Activated T-cell treated with anti-CD3 and anti-CD28 coated beads, Interleukin-2, amount 50 U/mL, for 72 hours (primary cell): Measurements from ENCODE around the gene ATG9B. TPM values are rescaled to one million over a fixed set of nuclear protein-coding genes. Genes with fewer than 3 reads are reported as not detected.

Experiments used
- ATAC-seq, 2 donors: fragments of 150-1000 bp; cut with Tn5 transposase; replicated peaks in 1 of 2; 2 replicates each; pipeline ENCODE4 v1.10.0; 2021; ENCODE audit warnings: moderate library complexity in 2 of 2, mild to moderate bottlenecking in 1 of 2
- DNase-seq, 2 donors: peaks; one replicate each; pipeline ENCODE4 v3.0.0; 2021 to 2022; ENCODE audit warnings: mixed read lengths in 1 of 2
- H3K27ac Mint-ChIP-seq: one replicate; pipeline ENCODE4 v1.8.0; 2022; ENCODE audit warnings: mild to moderate bottlenecking, moderate library complexity, mixed read lengths
- H3K27me3 Mint-ChIP-seq: one replicate; pipeline ENCODE4 v1.8.0; 2022; ENCODE audit warnings: low read depth, mixed read lengths
- H3K36me3 Mint-ChIP-seq, 2 donors: one replicate each; pipeline ENCODE4 v1.8.0; 2022; ENCODE audit warnings: mixed read lengths in 2 of 2, mild to moderate bottlenecking in 1 of 2; ENCODE audit not compliant: insufficient read depth in 2 of 2
- H3K4me1 Mint-ChIP-seq: one replicate; pipeline ENCODE4 v1.8.0; 2022; ENCODE audit warnings: low read depth, mixed read lengths
- H3K4me3 Mint-ChIP-seq, 2 donors: one replicate each; pipeline ENCODE4 v1.8.0; 2022; ENCODE audit warnings: mild to moderate bottlenecking in 2 of 2, mixed read lengths in 2 of 2, moderate library complexity in 2 of 2
- H3K9me3 Mint-ChIP-seq, 2 donors: one replicate each; pipeline ENCODE4 v1.8.0; 2022; ENCODE audit warnings: mixed read lengths in 2 of 2
- total RNA-seq, 2 donors: library from RNA; stranded (reverse); gene quantifications; one replicate each; pipeline ENCODE4 v1.2.3, GENCODE V29; 2022

The ATG9B gene
- total RNA-seq, 2 donors from 2014 or later: 9.0 to 10.1 TPM

GRCh38 chr7:150971242-150972022, 52.9 kb downstream of the ATG9B start:
- H3K36me3 Mint-ChIP-seq: no peaks in the 10 kb centered on the region
- peaks cover 4% of the 10 kb centered on the region for H3K27me3 Mint-ChIP-seq
- H3K9me3 Mint-ChIP-seq: no peaks in the 10 kb centered on the region
- peaks cover 8% of the 10 kb centered on the region for H3K4me1 Mint-ChIP-seq
- DNase-seq (no peak), ATAC-seq (no peak)
- H3K27ac Mint-ChIP-seq: no peak overlapping the region
- no peak overlapping the region for H3K4me3 Mint-ChIP-seq

- Mint-ChIP-seq H3K27ac (no peak overlapping the region), H3K9me3 (no peaks in the 10 kb centered on the region), H3K36me3 (no peaks in the 10 kb centered on the region), H3K4me1 (peaks cover 8% of the 10 kb centered on the region), H3K27me3 (no peaks in the 10 kb centered on the region), H3K4me3 (no peak overlapping the region)
- DNase-seq (no peak), ATAC-seq (no peak)
Observed at GRCh38 chr7:150970424-150970823, 53.9 kb downstream of the ATG9B start.

- H3K4me1 Mint-ChIP-seq: peaks cover 5% of the 10 kb centered on the region
- no peak for ATAC-seq
Observed at GRCh38 chr7:150969475-150969874, 54.8 kb downstream of the ATG9B start.

GRCh38 chr7:150968734-150969372, 55.4 kb downstream of the ATG9B start:
- Mint-ChIP-seq H3K4me3 (no peak overlapping the region), H3K27me3 (no peaks in the 10 kb centered on the region), H3K9me3 (no peaks in the 10 kb centered on the region), H3K4me1 (no peaks in the 10 kb centered on the region), H3K36me3 (no peaks in the 10 kb centered on the region), H3K27ac (no peak overlapping the region)
- DNase-seq (no peak), ATAC-seq (no peak)

More at GRCh38 chr7:150969475-150969874, 54.8 kb downstream of the ATG9B start:
- no peak overlapping the region for H3K27ac Mint-ChIP-seq
- no peak overlapping the region for H3K4me3 Mint-ChIP-seq
- no peaks in the 10 kb centered on the region for H3K27me3 Mint-ChIP-seq
- H3K36me3 Mint-ChIP-seq: no peaks in the 10 kb centered on the region
- no peaks in the 10 kb centered on the region for H3K9me3 Mint-ChIP-seq
- DNase-seq: no peak

- Mint-ChIP-seq H3K27ac (no peak overlapping the region), H3K36me3 (no peaks in the 10 kb centered on the region), H3K4me3 (no peak overlapping the region), H3K27me3 (no peaks in the 10 kb centered on the region), H3K4me1 (no peaks in the 10 kb centered on the region), H3K9me3 (no peaks in the 10 kb centered on the region)
- DNase-seq: no peak
- ATAC-seq: no peak
Observed at GRCh38 chr7:150968056-150968733, 56.1 kb downstream of the ATG9B start.

GRCh38 chr7:150967349-150967748, 56.9 kb downstream of the ATG9B start:
- Mint-ChIP-seq H3K27me3 (no peaks in the 10 kb centered on the region), H3K4me3 (no peak overlapping the region), H3K9me3 (no peaks in the 10 kb centered on the region), H3K36me3 (no peaks in the 10 kb centered on the region), H3K4me1 (no peaks in the 10 kb centered on the region), H3K27ac (no peak overlapping the region)
- ATAC-seq: no peak
- DNase-seq: no peak

- no peaks in the 10 kb centered on the region for H3K4me1 Mint-ChIP-seq
- no peak overlapping the region for H3K4me3 Mint-ChIP-seq
- no peaks in the 10 kb centered on the region for H3K36me3 Mint-ChIP-seq
- DNase-seq (no peak), ATAC-seq (no peak)
- no peak overlapping the region for H3K27ac Mint-ChIP-seq
- H3K9me3 Mint-ChIP-seq: no peaks in the 10 kb centered on the region
- H3K27me3 Mint-ChIP-seq: no peaks in the 10 kb centered on the region
Observed at GRCh38 chr7:150966002-150966401, 58.3 kb downstream of the ATG9B start.

GRCh38 chr7:150965273-150965830, 58.9 kb downstream of the ATG9B start:
- H3K4me1 Mint-ChIP-seq: no peaks in the 10 kb centered on the region
- no peak for ATAC-seq
- no peaks in the 10 kb centered on the region for H3K9me3 Mint-ChIP-seq
- H3K27ac Mint-ChIP-seq: no peak overlapping the region
- no peak overlapping the region for H3K4me3 Mint-ChIP-seq
- no peaks in the 10 kb centered on the region for H3K36me3 Mint-ChIP-seq
- DNase-seq: no peak
- no peaks in the 10 kb centered on the region for H3K27me3 Mint-ChIP-seq

Other genes with a start within 250 kb of the ATG9B start
- not detected for gene TMEM176B, start 224.1 kb downstream of the ATG9B start, total RNA-seq
- gene TMEM176A, start 223.7 kb downstream of the ATG9B start, total RNA-seq: under 1 TPM; 0.24 to 0.30 TPM
- gene AOC1, start 172.0 kb downstream of the ATG9B start, total RNA-seq: not detected
- under 1 TPM; 0.72 to 0.77 TPM for gene KCNH2, start 46.2 kb downstream of the ATG9B start, total RNA-seq
- gene NOS3, start 33.5 kb downstream of the ATG9B start, total RNA-seq: 1 to 10 TPM; 6.8 to 8.1 TPM
- gene ABCB8, start 4.0 kb upstream of the ATG9B start, total RNA-seq: 10 to 100 TPM; 46.6 to 49.6 TPM
- gene ASIC3, start 24.0 kb upstream of the ATG9B start, total RNA-seq: 10 to 100 TPM; 14.4 to 15.7 TPM
- 10 to 100 TPM in 1 of 2 donors, 1 to 10 TPM in 1; 9.4 to 11.6 TPM for gene CDK5, start 33.4 kb upstream of the ATG9B start, total RNA-seq
- 10 to 100 TPM; 73.7 to 75.6 TPM for gene SLC4A2, start 35.1 kb upstream of the ATG9B start, total RNA-seq
- 10 to 100 TPM; 55.4 to 59.8 TPM for gene FASTK, start 56.3 kb upstream of the ATG9B start, total RNA-seq
- 10 to 100 TPM; 67.3 to 68.5 TPM for gene TMUB1, start 59.0 kb upstream of the ATG9B start, total RNA-seq
- 10 to 100 TPM; 26.9 to 28.4 TPM for gene AGAP3, start 62.0 kb upstream of the ATG9B start, total RNA-seq
- gene GBX1, start 143.2 kb upstream of the ATG9B start, total RNA-seq: not detected
- gene ASB10, start 162.8 kb upstream of the ATG9B start, total RNA-seq: not detected
- gene H2BK1, start 186.0 kb upstream of the ATG9B start, total RNA-seq: 1 to 10 TPM; 3.4 to 4.4 TPM
- gene ABCF2, start 202.7 kb upstream of the ATG9B start, total RNA-seq: 10 to 100 TPM; 29.7 to 31.9 TPM
- gene CHPF2, start 208.0 kb upstream of the ATG9B start, total RNA-seq: 10 to 100 TPM; 30.3 to 42.1 TPM
- gene SMARCD3, start 224.2 kb upstream of the ATG9B start, total RNA-seq: 1 to 10 TPM; 6.5 to 8.2 TPM